HepG2 (cell line): ENCODE data around the gene CHN1. TPM values are rescaled to one million over a fixed set of nuclear protein-coding genes. Genes with fewer than 3 reads are reported as not detected.

Experiments used
- CHCHD3 ChIP-seq: sonication (generic); formaldehyde crosslinking; IDR thresholded peaks from 2 replicates; pipeline ENCODE4 v1.8.0; 2022; ENCODE audit warnings: mild to moderate bottlenecking, missing genetic modification reagents, moderate library complexity
- KAT7 ChIP-seq: IDR thresholded peaks from 2 replicates; pipeline ENCODE4 v1.6.1; 2018; ENCODE audit warnings: borderline replicate concordance, missing compliant biosample characterization
- KDM1A ChIP-seq: IDR thresholded peaks from 2 replicates; pipeline ENCODE4 v1.6.1; 2016; ENCODE audit warnings: missing compliant biosample characterization
- THAP9 ChIP-seq: sonication (generic); formaldehyde crosslinking; IDR thresholded peaks from 2 replicates; pipeline ENCODE4; 2020; ENCODE audit warnings: missing genetic modification reagents, mild to moderate bottlenecking, borderline replicate concordance
- ZNF543 ChIP-seq: sonication (generic); formaldehyde crosslinking; IDR thresholded peaks from 2 replicates; pipeline ENCODE4 v1.4.0; 2020; ENCODE audit warnings: mild to moderate bottlenecking, missing genetic modification reagents
- polyA plus RNA-seq, 8 experiments: library from polyadenylated mRNA; depleted of rRNA in 3 of 8; stranded (reverse) in 7 of 8; unstranded in 1 of 8; fragments of >200 nt; fragmentation: Illumina TruSeq in 4 of 8; extraction: Trizol in 4 of 8; gene quantifications; 2 replicates each; pipeline versions ENCODE4 v1.2.1 to v1.2.3, GENCODE V29; 2011 to 2016; ENCODE audit warnings: low read depth in 4 of 8, missing spikeins in 1 of 8, mixed read lengths in 1 of 8; ENCODE audit not compliant: insufficient read depth in 1 of 8
- total RNA-seq, 5 experiments: library from RNA; depleted of rRNA; stranded (reverse); fragments of >200 nt; fragmentation: Illumina TruSeq; extraction: Trizol; gene quantifications; 2 replicates each; pipeline ENCODE4 v1.2.3, GENCODE V29; 2016; ENCODE audit warnings: low read depth in 1 of 5
- TF ChIP-seq, protein P1 (sequence below): sonication (generic); formaldehyde crosslinking; IDR thresholded peaks from 2 replicates; pipeline ENCODE4 v1.5.0; 2020; ENCODE audit warnings: mild to moderate bottlenecking, missing genetic modification reagents, borderline replicate concordance

CHN1 gene
- total and polyA plus RNA-seq, 2 of the 13 experiments (the other 11 are each of a cell fraction or from before 2014, with no cell fraction given), result 2.8 to 3.5 TPM

DNA sequence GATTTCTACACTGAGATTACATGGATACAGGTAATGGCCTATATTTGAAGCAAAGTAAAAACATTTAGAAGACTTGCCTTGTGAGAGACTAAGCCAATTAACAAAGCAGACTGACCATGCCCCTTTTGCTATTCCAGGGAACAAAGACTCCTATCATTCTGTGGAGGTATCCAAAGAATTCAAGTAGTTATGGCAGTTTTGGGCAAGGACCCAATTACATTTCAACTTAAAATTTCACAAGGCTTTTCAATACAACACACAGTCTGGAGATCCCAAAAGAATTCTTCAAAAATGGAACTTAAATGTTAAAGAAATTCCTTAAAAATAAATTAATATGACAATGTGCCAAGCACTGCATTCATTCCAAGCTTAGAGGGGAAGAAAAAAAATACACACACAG lies 131.7 kb downstream of the CHN1 start (continued):
- TF ChIP-seq, protein P1, sequence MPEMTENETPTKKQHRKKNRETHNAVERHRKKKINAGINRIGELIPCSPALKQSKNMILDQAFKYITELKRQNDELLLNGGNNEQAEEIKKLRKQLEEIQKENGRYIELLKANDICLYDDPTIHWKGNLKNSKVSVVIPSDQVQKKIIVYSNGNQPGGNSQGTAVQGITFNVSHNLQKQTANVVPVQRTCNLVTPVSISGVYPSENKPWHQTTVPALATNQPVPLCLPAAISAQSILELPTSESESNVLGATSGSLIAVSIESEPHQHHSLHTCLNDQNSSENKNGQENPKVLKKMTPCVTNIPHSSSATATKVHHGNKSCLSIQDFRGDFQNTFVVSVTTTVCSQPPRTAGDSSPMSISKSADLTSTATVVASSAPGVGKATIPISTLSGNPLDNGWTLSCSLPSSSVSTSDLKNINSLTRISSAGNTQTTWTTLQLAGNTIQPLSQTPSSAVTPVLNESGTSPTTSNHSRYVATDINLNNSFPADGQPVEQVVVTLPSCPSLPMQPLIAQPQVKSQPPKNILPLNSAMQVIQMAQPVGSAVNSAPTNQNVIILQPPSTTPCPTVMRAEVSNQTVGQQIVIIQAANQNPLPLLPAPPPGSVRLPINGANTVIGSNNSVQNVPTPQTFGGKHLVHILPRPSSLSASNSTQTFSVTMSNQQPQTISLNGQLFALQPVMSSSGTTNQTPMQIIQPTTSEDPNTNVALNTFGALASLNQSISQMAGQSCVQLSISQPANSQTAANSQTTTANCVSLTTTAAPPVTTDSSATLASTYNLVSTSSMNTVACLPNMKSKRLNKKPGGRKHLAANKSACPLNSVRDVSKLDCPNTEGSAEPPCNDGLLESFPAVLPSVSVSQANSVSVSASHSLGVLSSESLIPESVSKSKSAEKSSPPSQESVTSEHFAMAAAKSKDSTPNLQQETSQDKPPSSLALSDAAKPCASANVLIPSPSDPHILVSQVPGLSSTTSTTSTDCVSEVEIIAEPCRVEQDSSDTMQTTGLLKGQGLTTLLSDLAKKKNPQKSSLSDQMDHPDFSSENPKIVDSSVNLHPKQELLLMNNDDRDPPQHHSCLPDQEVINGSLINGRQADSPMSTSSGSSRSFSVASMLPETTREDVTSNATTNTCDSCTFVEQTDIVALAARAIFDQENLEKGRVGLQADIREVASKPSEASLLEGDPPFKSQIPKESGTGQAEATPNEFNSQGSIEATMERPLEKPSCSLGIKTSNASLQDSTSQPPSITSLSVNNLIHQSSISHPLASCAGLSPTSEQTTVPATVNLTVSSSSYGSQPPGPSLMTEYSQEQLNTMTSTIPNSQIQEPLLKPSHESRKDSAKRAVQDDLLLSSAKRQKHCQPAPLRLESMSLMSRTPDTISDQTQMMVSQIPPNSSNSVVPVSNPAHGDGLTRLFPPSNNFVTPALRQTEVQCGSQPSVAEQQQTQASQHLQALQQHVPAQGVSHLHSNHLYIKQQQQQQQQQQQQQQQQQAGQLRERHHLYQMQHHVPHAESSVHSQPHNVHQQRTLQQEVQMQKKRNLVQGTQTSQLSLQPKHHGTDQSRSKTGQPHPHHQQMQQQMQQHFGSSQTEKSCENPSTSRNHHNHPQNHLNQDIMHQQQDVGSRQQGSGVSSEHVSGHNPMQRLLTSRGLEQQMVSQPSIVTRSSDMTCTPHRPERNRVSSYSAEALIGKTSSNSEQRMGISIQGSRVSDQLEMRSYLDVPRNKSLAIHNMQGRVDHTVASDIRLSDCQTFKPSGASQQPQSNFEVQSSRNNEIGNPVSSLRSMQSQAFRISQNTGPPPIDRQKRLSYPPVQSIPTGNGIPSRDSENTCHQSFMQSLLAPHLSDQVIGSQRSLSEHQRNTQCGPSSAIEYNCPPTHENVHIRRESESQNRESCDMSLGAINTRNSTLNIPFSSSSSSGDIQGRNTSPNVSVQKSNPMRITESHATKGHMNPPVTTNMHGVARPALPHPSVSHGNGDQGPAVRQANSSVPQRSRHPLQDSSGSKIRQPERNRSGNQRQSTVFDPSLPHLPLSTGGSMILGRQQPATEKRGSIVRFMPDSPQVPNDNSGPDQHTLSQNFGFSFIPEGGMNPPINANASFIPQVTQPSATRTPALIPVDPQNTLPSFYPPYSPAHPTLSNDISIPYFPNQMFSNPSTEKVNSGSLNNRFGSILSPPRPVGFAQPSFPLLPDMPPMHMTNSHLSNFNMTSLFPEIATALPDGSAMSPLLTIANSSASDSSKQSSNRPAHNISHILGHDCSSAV (CRISPR knock-in tag), result no peak
- no peak for TF ChIP-seq KDM1A (CRISPR knock-in tag)
- TF ChIP-seq ZNF543 (CRISPR knock-in tag), result no peak
- no peak for TF ChIP-seq CHCHD3 (CRISPR knock-in tag)
- TF ChIP-seq THAP9 (CRISPR knock-in tag), result no peak
- no peak for TF ChIP-seq KAT7 (CRISPR knock-in tag)
- TF ChIP-seq, all 625 proteins: peak for 0
